Measurements from ENCODE around the gene B2M.

The B2M gene

GRCh38 chr15:44765036-44765435, 53.7 kb downstream of the B2M start:
- DNase-seq (ENCODE audit: low read depth in 2 of 3, low spot score in 1 of 3): no peak
